PFSK-1 (cell line): Measurements from ENCODE around the gene RAP1GAP2.

Source experiments
- FOXP2 ChIP-seq: optimal IDR thresholded peaks from 2 replicates; pipeline ENCODE3; 2011; ENCODE audit warnings: borderline replicate concordance, control low read depth, inconsistent platforms; ENCODE audit not compliant: insufficient read depth; ENCODE audit errors: extremely low read length, extremely low read depth
- POLR2AphosphoS5 ChIP-seq: IDR thresholded peaks from 2 replicates; pipeline ENCODE4 v1.6.1; 2012; ENCODE audit warnings: low read depth, mild to moderate bottlenecking, control low read depth, low read length, moderate library complexity
- SIN3A ChIP-seq: IDR thresholded peaks from 2 replicates; pipeline ENCODE4 v1.6.1; 2012; ENCODE audit warnings: mild to moderate bottlenecking, low read length, moderate library complexity, borderline replicate concordance; ENCODE audit not compliant: insufficient read depth
- TAF1 ChIP-seq: IDR thresholded peaks from 2 replicates; pipeline ENCODE4 v1.6.1; 2012; ENCODE audit warnings: low read length, control low read depth, borderline replicate concordance; ENCODE audit not compliant: insufficient read depth
- TF ChIP-seq, protein P1 (sequence below), 2 experiments: IDR thresholded peaks; 2 replicates each; pipeline versions ENCODE4 v1.6.1 to v1.8.0; 2011 to 2012; ENCODE audit warnings: low read depth in 2 of 2, low read length in 2 of 2, control low read depth in 1 of 2, inconsistent platforms in 1 of 2, mild to moderate bottlenecking in 1 of 2, moderate library complexity in 1 of 2; ENCODE audit not compliant: insufficient read depth in 1 of 2

RAP1GAP2 gene

DNA sequence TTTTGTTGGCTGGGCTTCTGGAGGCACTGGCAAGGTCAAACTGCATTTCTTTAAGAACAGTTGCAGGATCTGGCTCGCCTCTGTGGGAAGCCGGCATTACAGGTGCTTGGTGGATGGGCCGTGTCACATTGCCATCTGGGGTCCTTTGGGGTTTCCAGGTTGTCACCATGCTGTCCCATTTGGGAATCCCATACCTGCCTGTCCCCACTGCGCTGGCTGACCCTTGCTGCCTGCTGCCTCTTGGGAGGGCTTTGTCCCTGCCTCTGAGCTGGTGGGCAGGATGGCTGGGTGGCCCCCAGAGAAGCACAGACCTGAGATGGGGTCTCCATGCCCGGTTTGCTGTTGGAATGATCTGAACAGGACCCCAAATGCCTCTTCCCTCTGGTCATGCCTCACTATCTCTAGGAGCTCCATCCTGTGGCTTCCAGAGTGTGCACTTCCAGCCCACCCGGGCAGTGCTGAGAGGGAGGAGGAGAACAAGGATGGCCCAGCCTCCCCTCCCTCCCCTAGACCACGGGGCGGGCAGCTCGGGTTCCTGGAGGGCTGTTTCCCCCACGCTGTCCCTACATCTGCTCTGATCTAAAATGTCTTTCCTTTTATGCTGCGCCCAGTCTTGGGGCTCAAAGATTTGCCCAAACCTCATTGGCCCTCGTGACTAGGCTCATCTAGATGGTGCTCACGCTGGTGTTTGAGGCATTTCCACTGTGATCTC lies 239.2 kb downstream of the RAP1GAP2 start:
- TF ChIP-seq FOXP2: no peak
- no peak for TF ChIP-seq TAF1
- no peak for TF ChIP-seq POLR2AphosphoS5
- TF ChIP-seq, protein P1, sequence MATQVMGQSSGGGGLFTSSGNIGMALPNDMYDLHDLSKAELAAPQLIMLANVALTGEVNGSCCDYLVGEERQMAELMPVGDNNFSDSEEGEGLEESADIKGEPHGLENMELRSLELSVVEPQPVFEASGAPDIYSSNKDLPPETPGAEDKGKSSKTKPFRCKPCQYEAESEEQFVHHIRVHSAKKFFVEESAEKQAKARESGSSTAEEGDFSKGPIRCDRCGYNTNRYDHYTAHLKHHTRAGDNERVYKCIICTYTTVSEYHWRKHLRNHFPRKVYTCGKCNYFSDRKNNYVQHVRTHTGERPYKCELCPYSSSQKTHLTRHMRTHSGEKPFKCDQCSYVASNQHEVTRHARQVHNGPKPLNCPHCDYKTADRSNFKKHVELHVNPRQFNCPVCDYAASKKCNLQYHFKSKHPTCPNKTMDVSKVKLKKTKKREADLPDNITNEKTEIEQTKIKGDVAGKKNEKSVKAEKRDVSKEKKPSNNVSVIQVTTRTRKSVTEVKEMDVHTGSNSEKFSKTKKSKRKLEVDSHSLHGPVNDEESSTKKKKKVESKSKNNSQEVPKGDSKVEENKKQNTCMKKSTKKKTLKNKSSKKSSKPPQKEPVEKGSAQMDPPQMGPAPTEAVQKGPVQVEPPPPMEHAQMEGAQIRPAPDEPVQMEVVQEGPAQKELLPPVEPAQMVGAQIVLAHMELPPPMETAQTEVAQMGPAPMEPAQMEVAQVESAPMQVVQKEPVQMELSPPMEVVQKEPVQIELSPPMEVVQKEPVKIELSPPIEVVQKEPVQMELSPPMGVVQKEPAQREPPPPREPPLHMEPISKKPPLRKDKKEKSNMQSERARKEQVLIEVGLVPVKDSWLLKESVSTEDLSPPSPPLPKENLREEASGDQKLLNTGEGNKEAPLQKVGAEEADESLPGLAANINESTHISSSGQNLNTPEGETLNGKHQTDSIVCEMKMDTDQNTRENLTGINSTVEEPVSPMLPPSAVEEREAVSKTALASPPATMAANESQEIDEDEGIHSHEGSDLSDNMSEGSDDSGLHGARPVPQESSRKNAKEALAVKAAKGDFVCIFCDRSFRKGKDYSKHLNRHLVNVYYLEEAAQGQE (IDR thresholded peaks at IDR 0.05; ENCODE audit: insufficient read depth in 1 of 2, low read depth in 2 of 2, low read length in 2 of 2): no peak
- TF ChIP-seq SIN3A: no peak

DNA sequence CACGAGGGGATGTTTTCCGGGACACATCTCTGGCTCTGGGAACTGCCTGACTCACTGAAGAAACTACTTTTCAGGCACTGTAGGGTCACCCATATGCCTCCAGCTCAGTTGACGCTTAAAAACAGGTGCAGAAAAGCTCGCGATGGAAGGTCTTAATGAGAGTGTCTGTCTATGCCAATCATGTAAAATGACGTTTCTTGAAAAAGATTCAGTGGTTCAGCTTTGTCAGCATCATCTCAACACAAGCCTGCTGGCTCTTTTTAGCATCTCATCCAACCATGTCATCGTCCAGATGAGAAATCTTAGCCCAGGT lies 239.7 kb downstream of the RAP1GAP2 start:
- TF ChIP-seq POLR2AphosphoS5: no peak
- no peak for TF ChIP-seq TAF1
- no peak for TF ChIP-seq SIN3A
- TF ChIP-seq, protein P1 (IDR thresholded peaks at IDR 0.05; ENCODE audit: insufficient read depth in 1 of 2, low read depth in 2 of 2, low read length in 2 of 2): no peak
- TF ChIP-seq FOXP2: no peak

DNA sequence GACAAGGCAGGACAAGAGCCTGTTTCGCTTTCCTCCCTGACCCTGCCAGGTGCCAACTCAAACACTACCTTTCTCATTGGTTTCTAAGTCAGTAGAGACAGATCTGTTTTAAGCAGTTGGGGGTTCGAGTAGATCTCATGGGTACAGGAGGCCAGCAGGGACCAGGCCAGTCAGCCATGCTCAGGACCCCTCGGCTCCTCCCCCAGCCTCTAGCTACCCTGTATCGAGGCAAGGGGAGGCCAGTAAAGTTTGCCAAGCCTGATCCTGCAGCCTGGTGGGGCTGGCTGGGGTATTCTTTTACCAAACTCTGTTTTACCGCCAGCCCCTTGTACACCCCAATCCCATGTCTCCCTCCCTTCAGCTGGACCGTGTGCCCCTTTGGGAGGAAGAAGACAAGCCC lies 240.6 kb downstream of the RAP1GAP2 start:
- TF ChIP-seq TAF1: no peak
- no peak for TF ChIP-seq SIN3A
- TF ChIP-seq FOXP2: no peak
- no peak for TF ChIP-seq POLR2AphosphoS5

DNA sequence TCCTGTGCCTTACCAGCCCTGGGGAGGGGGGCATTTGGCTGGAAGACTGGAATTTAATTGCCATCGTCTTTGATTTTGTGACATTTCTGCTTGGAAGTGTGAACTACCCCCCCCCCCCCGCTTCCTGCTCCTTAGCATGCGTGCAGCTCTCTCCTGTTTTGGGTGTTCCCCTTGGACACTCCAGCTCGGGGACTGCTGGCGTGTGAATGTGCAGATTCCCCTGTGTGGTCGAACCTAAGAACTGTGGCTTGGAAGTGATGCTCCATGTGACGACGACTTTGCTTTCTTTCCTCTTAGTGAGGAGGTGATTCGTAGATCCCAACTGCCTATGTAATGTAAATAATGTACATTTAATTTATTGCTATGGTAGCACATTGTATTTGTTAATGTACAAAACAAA lies 241.0 kb downstream of the RAP1GAP2 start:
- no peak for TF ChIP-seq FOXP2
- TF ChIP-seq SIN3A: no peak
- no peak for TF ChIP-seq POLR2AphosphoS5
- TF ChIP-seq TAF1: no peak
- TF ChIP-seq, protein P1 (IDR thresholded peaks at IDR 0.05; ENCODE audit: insufficient read depth in 1 of 2, low read depth in 2 of 2, low read length in 2 of 2): no peak

DNA sequence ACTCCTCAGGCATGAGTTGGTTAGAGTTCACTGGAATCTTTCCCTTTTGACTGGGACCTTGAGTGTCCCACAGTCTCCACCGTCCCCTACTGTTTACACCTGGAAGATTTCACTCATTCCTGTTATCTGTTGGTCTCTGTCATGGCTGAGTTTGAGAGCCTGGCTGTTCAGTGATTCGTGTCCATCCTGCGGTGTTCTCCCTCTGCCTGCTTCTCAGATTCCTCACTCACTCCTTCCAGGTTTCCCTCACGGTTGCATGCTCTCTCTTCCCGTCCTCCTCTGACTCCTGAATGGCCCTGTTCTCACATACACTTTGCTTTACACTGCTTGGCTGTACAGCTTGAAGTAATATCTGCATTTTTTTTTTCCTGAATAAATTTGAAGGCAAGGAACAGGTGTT lies 242.7 kb downstream of the RAP1GAP2 start:
- no peak for TF ChIP-seq FOXP2
- TF ChIP-seq, protein P1 (IDR thresholded peaks at IDR 0.05; ENCODE audit: insufficient read depth in 1 of 2, low read depth in 2 of 2, low read length in 2 of 2): no peak
- no peak for TF ChIP-seq TAF1
- no peak for TF ChIP-seq SIN3A
- TF ChIP-seq POLR2AphosphoS5: no peak
